ENCODE measurements around the gene RMC1. TPM values are rescaled to one million over a fixed set of nuclear protein-coding genes. Genes with fewer than 3 reads are reported as not detected.
"Not testable (repeated sequence)": the region's sequence is repeated elsewhere in the genome, so short reads cannot be mapped to it uniquely, and the experiment has no call there.

RMC1 gene
- polyA plus RNA-seq, 1 donor: 14.1 TPM

GRCh38 chr18:23563377-23564043, 60.2 kb downstream of the RMC1 start:
- no peak for DNase-seq (ENCODE audit: low read depth)

DNA sequence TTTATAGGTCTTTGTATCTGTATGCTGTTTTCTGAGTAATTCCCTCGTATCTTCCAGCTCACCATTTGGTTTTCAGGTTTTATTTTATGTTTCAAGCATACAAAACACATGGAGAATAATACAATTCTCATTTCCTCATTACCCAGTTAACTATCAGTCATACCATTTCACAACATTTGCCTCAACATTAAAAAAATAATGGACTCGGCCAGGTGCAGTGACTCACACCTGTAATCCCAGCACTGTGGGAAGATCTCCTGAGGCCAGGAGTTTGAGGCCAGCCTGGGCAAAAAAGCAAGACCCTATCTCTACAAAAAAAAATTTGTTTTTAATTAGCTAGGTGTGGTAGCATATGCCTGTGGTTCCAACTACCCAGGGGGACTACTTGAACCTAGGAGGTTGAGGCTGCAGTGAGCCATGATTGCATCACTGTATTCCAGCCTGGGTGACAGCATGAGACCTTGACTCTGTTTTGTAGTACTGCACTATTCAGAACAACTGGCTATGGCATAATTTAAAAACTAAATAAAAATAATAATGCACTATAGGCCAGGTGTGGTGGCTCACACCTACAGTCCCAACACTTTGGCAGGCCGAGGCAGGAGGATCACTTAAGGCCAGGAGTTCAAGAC, 62.7 kb downstream of the RMC1 start:
- no peak for DNase-seq (ENCODE audit: low read depth)

- DNase-seq (ENCODE audit: low read depth): no peak
Measured at GRCh38 chr18:23567671-23568070, 64.4 kb downstream of the RMC1 start.

DNA sequence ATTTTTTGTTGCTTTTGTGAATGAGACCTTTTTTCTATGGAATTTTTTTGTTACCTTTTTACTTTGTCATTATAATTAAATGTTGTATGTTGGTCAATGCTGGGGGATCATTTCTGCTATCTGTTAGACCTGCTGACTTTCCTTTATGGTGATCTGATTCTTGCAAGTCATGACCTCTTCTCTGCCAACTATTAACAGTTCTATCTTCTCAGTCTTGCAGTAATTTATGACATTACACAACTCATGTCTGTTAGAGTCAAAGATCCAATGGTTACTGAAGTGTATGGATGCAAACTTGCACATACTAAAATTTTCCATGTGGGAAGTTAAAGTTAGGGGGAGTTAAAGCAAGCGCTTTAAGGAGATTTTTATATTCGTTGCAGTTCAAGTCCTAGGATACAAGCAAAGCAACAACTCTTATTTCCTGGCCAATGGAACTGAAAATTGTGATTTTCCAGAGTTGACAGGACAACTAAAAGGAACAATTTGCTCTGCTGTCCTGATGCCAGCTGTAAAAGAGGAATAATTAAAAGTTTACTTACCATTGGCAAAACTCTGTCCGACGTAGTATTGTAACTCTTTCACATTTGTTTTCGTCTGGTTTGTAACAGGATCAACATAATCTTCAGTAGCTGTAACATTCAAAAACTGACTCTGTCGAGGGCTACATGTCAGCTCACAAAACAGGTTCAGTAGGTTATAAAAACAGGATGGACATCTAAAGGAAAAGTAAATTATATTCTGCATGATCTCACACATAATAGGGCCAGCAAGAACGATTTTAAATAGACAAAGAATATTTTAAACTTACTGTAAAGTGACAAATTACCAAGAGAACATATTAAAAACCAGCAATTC, 65.2 kb downstream of the RMC1 start:
- DNase-seq (ENCODE audit: low read depth): no peak

GRCh38 chr18:23569299-23570063, 66.2 kb downstream of the RMC1 start:
- no peak for DNase-seq (ENCODE audit: low read depth)

DNA sequence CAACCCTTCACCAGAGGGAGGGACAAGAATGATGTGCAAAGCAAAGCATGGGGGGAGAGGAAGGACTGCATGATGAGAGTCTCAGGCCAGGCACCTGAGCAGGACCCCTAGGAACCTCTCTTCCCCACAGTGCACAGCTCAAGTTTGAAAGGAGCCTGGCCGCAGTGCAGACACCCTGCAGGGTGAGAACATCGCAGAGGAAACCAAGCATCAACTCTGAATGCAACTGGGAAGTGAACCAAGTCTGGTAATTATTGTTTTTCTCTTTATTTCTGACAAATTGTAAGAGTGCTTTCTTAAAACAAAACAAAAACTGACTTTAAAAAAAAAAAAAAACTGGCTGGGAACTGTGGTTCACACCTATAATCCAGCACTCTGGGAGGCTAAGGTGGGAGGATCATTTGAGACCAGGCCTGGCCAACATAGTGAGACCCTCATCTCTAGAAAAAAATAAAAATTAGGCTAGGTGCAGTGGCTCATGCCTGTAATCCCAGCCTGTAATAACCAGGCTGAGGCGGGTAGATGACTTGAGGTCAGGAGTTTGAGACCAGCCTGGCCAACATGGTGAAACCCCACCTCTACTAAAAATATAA, 67.7 kb downstream of the RMC1 start:
- no peak for DNase-seq (ENCODE audit: low read depth)

DNA sequence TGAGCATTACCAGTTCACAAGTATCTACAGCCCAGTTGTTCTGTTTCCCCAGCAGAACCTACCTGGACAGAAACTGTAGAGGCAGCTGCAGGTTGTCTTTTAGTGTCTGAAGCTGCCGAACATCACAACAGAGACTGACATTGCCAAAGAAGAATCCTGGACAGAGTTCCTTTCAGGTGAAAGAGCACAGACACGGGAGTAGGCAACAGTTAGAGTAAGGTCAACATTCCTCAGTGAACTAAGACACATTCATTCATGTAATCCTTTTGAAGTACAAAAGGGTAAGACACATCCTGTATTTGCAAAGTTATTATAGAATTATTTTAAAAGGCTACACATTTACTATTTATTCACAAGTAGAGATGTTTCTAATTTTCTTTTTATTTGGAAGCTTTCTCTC, 68.7 kb downstream of the RMC1 start:
- no peak for DNase-seq (ENCODE audit: low read depth)

- DNase-seq (ENCODE audit: low read depth): no peak
Measured at GRCh38 chr18:23572570-23572969, 69.3 kb downstream of the RMC1 start.

DNA sequence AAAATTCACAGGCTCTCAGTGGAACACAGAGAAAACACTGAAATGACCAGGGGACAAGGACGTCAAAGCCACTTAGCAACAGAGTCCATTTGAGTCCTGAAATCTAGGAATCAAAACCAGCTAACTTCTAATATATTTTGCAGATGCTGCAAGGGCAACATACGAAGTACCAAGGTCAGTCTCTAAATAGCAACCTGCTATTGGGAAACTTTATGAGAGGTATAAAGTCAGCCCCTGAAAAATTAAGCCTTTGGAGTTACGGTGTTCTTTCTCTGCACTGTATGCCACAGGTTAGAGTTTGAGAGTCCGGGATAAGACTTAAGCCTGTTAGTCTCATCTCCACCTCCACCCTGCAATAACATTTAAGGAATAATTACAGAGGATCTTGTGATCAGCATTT, 69.7 kb downstream of the RMC1 start:
- DNase-seq (ENCODE audit: low read depth): no peak

DNA sequence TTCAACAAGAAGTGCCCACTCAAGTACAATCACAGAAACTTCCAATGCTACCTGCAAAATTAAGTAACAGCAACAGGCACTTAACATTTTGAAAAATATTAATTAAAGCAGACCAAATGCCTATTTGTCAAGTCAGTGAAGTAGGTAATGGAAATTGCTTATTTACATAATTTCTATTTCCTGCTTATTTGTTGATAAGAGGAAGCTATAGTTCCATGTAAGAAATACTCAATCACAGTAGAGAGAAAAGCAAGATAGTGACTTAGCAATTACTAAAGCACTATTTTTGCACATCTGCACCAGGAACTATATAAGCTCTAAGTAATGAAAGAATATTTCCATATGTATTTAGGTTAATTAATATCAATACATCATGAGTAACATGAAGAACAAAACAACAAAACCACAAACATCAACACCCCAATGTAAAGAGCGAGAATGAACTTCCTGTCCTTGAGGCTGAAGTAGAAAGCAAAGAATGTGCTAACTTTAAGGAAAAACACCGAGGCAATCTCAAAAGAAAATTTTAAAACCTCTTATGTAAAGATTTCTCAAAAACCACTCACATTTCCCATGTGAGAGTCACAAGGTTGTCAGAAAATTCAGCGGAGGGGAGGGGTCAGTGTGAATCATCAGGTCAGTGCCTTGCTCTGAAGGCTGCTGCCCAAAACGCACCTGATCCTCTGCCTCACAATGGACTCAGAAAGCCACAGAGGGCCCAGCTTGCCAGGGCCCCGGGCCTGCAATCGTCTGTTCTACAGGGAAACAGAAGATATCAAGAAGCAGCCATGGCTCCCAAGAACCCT, 70.5 kb downstream of the RMC1 start:
- DNase-seq (ENCODE audit: low read depth): no peak

DNA sequence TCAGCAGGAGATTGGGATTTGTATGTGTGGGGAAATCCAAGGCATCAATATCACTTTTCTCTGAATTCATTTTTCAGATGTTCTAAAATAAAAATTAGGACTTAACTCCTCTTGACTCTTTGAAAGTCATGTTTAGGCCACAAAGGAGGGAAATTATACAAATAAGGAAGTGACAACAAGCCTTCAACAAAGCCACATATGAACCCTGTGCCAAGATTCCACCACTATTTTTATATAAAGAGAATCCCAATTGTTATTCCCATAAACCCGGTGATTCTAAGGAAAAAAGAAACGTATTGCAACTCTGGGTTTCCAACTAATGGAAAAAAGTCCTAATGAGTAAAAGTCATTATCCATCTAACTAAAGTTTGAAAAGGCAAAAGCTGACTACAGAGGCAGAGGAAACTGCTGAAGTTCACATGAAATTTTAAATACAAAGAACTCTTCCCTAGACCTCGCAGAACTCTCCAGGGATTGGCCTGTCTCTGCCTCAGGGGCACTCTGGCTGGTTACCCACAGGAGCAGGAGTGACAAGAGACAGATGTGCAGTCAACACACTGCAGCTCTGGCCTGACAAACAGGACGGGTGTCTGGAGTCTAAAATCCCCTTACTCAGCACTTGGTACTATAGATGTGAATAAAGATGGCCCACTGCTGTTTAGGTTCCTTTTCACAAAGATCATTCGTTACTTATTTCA, 71.4 kb downstream of the RMC1 start:
- DNase-seq (ENCODE audit: low read depth): no peak

- no peak for DNase-seq (ENCODE audit: low read depth)
Measured at GRCh38 chr18:23575309-23575651, 72.0 kb downstream of the RMC1 start.

DNA sequence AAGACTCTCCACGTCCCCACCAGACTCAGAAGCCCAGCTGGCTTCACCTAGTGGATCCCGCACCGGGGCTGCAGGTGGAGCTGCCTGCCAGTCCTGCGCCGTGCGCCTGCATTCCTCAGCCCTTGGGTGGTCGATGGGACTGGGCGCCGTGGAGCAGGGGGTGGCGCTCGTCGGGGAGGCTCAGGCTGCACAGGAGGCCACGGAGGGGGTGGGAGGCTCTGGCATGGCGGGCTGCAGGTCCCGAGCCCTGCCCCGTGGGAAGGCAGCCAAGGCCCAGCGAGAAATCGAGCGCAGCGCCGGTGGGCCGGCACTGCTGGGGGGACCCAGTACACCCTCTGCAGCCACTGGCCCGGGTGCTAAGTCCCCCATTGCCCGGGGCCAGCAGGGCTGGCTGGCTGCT, 74.2 kb downstream of the RMC1 start:
- DNase-seq (ENCODE audit: low read depth): not testable (repeated sequence)

DNA sequence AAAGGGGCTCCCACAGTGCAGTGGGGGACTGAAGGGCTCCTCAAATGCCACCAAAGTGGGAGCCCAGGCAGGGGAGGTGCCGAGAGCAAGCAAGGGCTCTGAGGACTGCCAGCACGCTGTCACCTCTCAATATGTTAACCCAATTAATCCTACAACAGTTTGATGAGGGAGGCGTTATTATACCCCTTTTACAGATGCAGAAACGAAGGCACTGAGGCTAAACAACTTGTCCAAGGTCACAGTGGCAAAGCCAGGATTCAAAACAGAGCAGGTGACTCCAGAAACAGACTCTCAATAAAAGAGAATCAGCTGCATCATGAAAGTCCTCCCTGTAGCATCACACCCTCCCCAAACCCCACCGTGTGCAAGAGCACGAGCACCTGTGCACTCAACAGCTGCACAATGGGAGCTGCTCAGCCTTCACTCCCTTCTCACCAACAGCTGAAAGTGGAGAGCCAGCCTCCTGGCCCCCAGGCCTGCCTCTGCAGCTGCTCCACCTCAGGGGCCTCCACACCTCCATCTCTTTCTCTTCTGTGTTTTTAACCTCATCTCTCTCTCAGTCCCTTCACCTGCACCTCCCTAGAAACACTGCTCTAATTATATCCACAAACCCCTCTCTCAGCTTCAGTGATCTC, 74.9 kb downstream of the RMC1 start:
- no peak for DNase-seq (ENCODE audit: low read depth)

- DNase-seq (ENCODE audit: low read depth): no peak
Measured at GRCh38 chr18:23578891-23579653, 75.8 kb downstream of the RMC1 start.

DNA sequence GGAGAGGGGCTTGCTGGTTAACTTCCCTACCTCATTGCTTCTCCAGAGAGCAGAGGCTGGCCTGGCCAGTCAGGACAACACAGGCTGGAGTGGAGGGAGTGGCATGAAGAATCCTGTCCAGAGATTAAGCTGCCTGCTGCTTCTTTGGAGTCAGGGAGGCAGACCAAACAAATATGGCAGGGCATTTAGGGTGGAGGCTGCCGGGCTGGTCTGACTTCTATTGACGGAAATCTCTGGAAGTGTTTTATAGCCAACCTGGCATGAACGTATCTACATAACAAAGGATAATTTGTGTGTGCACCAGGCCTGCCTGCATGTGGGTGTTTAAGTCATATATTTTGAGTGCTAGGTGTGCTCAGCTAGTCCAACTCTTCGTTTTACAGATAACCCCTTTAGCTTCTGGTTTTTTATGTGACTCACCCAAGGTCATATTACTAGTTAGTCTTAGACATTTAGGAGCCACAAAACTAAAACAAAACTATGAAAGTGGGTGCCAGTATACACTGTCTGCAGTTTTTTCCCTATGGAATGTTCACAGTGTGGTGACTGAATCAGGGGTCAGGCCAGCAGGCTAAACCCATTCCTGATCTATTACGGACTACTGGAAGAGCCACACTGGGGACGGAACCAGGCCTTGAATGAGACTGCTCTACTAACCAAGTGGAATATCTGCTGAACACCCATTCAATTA, 77.5 kb downstream of the RMC1 start:
- no peak for DNase-seq (ENCODE audit: low read depth)
